Astrocyte of the cerebellum (primary cell): ENCODE data around the gene FADD.
"Not testable (repeated sequence)": the region's sequence is repeated elsewhere in the genome, so short reads cannot be mapped to it uniquely, and the experiment has no call there.

ENCODE experiments used
- DNase-seq: peaks from one replicate; pipeline ENCODE4 v3.0.0-alpha.2; 2011; ENCODE audit warnings: low read depth
- H3K4me3 ChIP-seq: 2 replicates; pipeline ENCODE4 v1.5.1; 2011; ENCODE audit warnings: mild to moderate bottlenecking, low read depth, low read length, moderate library complexity
- CTCF ChIP-seq: IDR thresholded peaks from 2 replicates; pipeline ENCODE4 v1.5.1; 2012; ENCODE audit warnings: low read length, low read depth, moderate library complexity, mild to moderate bottlenecking; ENCODE audit errors: missing control alignments
- in situ Hi-C: cut with HindIII; loops from 2 replicates; pipeline ENCODE4 v1.10.0; 2017; ENCODE audit warnings: low sequenced_read_pairs

The FADD gene

GRCh38 chr11:70192666-70193410 lies 10.3 kb upstream of the FADD start:
- no peak for DNase-seq
- in situ Hi-C loops, result no loop called here
- no peak overlapping the region for H3K4me3 ChIP-seq
- TF ChIP-seq CTCF, result no peak

DNA sequence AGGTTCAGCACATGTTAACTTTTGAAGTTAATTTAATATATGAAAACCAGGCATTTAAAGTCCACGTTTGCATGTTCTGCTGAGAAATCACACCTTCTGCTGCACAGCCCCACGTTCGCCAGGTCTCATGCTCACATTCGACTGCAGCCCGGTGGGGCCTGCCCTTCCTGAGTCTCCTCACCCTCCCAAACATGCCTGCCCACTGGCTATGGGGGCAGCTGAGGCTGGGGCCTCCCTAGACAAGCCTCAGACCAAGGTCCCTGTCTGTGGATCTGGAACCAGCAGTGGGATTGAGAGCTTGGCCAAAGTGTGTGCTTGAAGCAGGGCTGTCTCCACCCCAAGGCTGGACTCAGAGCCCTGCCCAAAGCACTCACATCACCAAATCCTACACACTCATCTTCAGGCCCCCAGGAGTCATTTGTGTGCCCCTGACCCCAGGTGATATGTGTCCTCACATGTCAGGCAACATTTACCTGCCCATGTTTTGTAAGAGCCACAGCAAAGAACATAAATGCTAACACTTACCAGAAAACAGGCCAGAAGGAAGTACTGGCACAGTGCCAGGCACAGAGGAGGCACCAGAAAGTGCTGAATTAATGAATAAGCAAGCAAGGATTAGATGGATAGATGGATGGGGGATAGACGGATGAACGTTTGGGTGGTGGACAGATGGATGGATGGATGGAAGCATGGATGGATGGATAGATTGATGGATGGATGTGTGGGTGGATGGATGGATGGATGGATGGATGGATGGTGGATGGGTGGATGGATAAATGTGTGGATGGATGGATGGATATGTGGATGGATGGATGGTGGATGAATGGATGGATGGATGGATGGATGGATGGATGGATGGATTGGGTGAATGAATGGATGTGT lies 9.4 kb upstream of the FADD start:
- H3K4me3 ChIP-seq, result no peak overlapping the region
- in situ Hi-C loops, result no loop called here
- DNase-seq, result no peak
- TF ChIP-seq CTCF, result no peak

DNA sequence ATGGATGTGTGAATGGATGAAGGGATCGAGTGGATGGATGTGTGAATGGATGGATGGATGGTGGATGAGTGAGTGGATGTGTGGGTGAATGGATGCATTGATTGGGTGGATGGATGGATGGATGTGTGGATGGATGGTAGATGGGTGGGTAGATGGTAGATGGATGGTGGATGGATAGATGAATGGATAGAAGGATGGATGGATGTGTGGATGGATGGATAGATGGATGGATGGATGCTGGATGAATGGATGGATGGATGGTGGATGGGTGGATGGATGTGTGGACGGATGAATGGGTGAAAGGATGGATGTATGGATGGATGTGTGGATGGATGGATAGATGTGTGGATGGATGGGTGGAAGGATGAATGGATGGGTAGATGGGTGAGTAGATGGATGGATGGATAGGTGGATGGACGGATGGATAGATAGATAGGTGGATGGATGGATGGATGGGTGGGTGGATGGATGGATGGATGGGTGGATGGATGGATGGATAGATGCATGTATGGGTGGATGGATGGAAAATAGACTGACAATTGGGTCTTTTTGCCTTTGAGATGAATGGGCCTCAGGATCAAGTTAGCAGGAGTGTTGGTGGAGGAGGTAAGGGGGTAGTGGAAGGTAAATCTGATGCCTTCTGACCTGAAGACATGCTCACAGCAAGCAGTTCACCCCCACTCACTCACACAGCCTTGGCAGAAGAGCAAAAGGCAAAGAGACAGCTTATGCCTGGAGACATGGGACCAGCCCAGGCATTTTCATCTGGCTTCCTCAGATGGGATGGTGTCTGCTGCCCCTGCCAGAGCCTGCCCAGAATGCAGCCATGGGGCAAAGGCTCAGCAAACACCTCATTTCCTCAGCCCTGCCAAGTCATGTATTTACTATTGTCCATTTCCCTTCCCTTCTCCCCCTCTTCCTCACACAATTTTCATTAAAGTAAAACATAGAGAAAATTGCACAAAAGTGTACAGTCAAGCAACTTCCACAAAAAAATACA lies 8.0 kb upstream of the FADD start:
- no peak overlapping the region for H3K4me3 ChIP-seq
- no peak for TF ChIP-seq CTCF
- in situ Hi-C loops, result no loop called here
- no peak for DNase-seq

DNA sequence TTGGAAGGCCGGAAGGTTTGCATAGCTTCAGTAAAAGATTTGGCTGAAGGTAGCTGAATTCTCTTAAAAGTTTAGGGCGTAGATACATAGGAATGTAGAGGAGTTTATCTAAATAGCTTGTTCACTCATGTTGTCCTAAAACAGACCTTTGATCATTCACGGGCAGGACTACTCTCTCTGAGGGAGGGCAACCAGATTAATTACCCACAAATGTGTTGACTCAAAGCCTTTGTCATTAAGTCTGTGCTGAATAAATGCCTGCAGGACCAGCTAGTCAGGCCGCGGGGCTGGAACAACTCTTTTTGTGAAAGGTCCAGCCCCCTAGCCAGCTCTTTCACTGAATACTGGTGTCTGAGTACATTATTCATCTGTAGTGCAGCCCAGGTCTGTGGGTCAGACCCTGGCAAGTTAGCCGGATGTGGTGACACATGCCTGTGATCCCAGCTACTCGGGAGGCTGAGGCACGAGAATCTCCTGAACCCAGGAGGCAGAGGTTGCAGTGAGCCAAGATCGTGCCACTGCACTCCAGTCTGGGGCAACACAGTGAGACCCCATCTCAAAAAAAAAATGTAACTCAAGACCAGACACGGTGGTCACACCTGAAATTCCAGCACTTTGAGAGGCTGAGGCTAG lies 2.8 kb upstream of the FADD start:
- TF ChIP-seq CTCF, result no peak
- in situ Hi-C loops, result no loop called here
- H3K4me3 ChIP-seq, result no peak overlapping the region
- no peak for DNase-seq

GRCh38 chr11:70201047-70201446 lies 2.0 kb upstream of the FADD start:
- H3K4me3 ChIP-seq, in situ Hi-C loops, DNase-seq: not testable (repeated sequence)

DNA sequence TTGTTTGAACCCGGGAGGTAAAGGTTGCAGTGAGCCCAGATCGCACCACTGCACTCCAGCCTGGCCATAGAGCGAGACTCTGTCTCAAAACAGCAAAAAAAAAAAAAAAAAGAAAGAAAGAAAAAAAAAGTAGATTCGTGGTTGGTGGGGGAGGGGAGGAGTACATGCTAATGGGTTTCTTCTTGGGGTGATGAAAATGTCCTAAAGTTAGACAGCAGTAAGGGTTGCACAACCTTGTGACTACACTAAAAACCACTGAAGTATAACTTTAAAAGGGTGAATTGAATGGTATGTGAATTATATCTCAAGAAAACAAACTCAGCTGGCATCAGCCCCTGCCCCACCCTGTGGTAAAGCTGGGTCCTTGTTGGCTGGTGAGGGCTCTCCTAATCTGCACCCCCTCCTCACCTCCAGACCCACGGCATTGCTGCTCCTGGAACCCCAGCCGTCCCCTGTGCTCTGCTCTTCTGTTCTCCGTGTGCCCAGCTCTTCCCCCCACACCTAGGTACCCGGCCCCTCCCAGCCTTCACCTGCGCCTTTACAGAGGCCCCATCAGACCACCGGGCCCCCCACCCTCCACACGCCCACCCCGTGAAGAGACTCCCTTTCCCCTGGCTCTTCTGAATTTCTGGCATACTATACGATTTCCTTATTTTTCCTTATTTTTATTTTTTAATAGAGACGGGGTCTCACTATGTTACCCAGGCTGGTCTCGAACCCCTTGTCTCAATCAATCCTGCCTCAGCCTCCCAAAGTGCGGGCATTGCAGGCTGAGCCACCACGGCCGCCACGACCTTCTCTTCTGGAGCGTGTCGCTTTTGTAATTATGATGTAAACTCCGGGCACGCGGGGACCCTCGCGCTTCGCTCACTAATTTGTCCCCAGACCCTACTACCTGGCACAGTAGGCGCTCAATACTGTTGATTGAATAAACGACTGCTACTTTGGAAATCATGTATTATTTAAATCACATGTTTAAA lies 924 bp upstream of the FADD start:
- no peak for TF ChIP-seq CTCF
- in situ Hi-C loops, result no loop called here
- no peak for DNase-seq
- peak overlapping the region; percentile 98 for H3K4me3 ChIP-seq
